NCI-H128 (cell line): ENCODE results near the gene FLRT2.

Source experiments
- DNase-seq: peaks from one replicate; lab custom pipeline; 2025; ENCODE audit not compliant: unreplicated experiment; lab: John Stamatoyannopoulos, UW

Gene FLRT2, protein sequence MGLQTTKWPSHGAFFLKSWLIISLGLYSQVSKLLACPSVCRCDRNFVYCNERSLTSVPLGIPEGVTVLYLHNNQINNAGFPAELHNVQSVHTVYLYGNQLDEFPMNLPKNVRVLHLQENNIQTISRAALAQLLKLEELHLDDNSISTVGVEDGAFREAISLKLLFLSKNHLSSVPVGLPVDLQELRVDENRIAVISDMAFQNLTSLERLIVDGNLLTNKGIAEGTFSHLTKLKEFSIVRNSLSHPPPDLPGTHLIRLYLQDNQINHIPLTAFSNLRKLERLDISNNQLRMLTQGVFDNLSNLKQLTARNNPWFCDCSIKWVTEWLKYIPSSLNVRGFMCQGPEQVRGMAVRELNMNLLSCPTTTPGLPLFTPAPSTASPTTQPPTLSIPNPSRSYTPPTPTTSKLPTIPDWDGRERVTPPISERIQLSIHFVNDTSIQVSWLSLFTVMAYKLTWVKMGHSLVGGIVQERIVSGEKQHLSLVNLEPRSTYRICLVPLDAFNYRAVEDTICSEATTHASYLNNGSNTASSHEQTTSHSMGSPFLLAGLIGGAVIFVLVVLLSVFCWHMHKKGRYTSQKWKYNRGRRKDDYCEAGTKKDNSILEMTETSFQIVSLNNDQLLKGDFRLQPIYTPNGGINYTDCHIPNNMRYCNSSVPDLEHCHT

DNA sequence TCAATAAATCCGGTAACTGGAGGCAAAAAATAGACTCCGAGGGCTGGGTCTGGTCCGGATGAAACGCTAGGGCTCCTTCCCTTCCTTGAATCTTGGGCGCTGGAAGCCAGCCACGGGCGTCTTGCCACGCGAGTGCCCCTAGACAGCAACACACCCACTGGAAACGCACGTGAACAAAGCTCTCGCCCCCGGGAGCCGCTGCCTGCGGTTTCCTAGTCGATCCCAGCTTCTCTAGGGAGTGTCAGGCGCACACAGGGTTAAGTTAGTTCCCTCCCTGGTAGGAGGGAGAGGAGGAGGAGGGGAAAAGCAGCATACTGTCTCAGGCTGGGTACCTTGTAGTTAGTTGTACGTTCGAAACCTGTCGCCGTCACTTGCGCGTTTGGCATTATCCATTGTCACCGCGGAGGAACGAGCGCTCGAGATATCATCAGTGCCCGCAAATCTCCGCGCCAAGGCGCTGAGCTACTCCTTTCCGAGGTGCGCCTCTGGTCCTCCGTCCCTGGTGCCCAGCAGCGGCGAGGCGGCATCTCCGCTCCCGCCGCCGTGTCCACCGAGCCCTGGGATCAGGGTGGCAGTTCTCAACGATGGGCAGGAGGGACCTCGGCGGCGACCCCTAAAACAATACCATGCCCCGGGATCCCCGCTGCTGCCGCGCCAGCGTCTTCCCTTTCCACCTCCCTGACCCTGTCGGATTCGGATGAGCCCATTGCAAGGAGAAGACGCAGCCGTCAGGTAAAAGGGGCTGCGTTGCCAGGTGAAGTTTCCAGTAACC, at the start of gene FLRT2:
Gene FLRT2 (plus strand): TSS at position 342 of the 772 bp plus-strand sequence. CDS start 91,371 bp downstream, outside the sequence.
- no peak for DNase-seq

DNA sequence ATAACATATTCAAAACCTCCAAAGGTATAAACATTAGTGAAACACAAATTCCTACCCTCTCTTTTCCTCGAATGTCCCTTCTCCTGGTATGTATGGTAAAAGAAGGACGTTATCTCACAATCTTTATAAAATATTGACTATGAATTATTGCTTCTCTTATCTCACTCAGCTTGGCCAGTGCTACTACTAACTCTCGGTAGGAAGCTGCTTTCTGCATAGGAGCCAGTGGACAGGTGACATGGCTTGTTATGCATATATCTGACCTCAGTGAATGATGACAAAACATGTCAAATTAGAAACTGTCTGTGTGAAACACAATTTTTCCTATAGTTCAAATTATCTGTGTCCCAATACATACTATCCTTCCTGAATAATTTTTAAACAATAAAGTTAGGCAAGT, 48.5 kb upstream of the FLRT2 start:
- no peak for DNase-seq

DNA sequence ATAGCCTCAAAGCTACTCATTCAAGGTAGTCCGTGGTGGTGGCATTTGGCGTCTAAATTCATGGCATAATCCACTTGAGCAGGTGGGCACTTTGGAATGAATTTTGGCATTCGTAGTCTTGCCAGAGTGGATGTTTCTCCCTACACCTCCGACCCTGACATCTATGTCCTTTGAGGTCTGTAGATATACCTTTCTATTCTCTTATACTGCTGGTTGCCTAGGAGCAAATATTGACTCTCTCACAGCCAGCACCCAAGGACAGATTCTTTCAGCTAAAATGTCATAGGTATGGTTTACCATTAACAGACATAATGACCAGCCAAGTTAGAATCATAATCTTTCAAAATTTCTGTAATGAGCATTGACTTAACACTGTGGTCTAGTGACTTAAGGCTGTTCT, 47.4 kb upstream of the FLRT2 start:
- DNase-seq: no peak

DNA sequence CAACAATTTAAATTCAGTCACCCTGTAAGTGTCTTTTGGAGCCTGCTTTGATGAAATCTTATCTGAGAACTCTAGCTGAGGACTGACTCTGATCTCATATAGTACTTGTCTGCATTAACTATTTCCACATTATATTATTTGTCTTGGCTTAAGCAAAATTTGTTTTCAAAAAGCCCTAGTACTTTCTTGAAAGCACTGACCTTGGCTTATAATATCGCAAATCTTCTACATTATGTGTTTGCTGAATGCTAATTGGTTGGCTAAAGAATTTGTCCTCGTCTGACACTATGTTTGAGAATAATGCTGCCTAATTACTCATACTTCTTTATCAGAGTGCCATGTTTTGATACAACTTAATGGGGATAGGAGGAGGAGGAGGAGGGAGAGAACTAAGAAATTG, 46.9 kb upstream of the FLRT2 start:
- DNase-seq: no peak

DNA sequence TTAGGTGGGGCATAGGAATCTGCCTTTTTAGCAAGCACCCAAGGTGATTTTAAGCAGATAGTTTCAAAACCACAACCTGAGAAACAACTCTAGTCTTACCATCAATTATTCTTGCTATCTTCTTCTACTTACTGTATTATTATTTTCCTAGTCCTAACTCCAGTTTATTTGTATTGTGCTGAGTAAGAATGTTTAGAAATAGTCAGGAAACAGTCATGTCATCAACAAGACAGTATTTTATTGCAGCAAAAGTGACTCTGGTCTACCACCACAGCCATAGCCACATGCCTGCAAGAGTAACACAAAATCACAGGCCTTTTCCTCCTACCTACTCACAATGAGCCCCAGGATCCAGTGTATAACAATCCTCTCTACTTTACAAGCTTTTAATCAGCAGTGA, 46.3 kb upstream of the FLRT2 start:
- DNase-seq: no peak

DNA sequence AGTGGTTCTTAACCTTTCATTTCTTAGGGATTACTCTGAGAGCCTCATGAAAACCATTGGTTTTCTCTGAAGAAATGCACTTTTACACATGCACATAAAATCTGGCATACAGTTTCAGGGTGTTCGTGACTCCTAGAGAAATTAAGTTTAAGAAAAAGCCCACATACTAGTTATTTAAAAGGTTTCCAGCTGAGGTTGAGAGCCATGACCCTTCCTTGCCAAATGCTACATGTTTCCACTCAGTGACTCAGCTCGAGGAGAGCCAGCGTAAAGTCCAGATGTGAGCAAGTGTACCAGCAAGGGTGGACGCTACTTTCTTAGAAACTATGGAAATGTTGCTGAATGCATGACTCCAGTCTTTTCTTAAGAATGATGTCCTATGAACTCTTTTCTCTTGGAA, 42.7 kb upstream of the FLRT2 start:
- no peak for DNase-seq

DNA sequence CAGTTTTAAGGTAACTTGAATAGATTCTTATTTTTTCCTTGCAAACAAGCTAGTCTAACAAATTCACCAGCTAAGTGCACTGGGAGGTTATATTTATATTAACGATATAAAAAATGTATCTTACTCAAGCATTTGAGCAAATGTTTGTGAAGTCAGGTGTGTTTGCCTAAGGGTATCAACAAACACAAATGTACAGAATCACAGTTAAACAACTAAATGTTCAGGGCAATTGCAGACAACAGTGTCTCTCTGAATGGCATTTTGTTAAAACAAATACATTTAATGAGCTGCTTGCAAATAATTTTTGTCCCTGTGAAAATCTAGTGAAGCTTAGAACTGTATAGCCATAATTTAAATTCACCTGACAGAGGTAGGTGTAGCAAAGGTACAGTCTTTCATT, 28.2 kb upstream of the FLRT2 start:
- DNase-seq: no peak

DNA sequence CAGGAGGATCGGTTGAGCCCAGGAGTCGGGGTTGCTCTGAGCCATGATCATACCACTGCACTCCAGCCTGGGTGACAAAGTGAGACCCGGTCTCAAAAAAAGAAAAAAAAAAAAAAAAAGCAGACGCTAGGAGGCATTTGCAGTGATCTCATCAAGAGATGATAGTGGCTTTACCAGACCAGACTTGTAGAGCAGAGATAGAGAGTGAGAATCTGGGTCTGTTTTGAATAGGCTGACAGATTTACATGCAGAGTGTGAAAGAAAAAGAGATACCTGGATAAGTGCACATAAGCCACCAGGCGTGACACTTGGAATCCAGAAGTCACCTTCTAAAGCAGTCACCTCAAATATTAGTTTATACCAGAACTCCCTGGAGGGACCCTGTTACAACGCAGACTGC, 21.1 kb upstream of the FLRT2 start:
- no peak for DNase-seq

DNA sequence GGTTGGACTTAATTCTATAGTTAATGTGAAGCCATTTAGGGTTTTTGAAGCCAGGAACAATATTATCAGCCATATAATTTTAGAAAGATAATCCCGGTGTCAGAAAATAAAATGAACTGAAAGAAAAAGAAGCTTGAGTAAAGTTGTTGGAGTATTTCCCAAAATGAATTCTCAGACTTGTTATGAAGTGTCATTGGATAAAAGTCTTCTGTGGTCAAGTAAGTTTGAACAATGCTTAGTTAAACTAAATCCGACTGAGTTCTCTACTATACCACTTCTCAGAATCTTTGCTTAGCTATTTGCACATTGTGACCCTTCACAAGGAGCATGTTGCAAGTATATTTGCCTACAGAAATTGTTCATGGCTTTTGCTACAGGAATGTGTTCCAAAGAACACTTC, 17.5 kb upstream of the FLRT2 start:
- no peak for DNase-seq

DNA sequence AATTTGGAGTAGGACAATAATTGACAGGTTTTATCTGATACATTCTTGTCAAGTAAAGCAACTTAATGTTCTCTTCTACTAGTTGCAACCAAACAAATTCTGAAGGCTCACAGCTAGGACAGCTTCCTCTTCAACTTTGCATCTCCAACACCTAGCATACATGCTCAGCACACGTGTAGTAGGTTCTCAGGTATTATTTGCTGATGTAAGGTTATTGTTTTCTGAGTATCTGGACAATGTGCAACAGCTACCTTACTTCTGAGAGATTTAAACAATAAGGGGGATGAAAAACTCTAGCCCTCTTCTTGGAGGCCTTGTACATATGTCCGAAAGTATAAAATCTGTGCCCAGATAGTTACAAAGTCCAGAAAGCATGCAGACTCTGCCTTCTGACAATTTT, 15.5 kb upstream of the FLRT2 start:
- DNase-seq: no peak

DNA sequence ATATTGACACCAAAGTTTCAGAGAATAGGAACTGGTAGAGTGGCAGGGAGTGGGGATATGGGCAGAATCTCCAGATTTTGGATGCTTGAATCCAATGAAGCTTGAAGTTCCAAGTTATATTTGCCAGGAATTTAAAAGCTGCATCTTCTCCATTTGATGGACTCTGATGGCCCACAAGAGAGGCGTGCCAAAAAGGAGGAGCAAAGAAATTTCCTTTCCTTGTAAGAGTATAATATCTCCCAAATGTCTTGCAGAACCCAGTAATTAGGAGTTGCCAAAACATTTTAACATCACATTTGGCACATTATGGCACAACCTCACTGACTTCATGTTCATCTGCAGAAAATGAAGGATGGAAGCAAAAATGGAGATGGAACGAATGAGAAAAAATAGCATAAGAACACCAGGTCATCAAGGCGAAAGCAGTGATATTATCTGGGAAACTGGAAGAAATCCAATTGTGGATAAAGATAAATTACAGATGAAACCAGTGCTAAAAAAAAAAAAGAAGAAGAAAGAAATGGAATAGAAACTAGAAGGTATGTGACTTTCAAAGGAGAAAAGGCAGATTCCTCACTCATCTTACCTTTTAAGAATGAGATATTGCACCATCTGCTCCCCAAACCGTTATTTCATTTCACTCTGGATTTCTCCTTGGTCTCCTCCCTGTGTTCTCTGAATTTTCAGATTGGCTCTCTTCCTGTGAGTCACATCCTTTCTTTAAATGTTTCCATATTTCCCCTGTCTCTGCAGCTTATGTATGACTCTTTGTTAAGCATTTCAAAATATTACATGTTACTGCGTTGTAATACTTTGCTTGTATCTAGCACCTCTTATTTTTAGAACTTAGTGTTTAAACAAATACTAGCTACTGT, 13.5 kb upstream of the FLRT2 start:
- DNase-seq: no peak

DNA sequence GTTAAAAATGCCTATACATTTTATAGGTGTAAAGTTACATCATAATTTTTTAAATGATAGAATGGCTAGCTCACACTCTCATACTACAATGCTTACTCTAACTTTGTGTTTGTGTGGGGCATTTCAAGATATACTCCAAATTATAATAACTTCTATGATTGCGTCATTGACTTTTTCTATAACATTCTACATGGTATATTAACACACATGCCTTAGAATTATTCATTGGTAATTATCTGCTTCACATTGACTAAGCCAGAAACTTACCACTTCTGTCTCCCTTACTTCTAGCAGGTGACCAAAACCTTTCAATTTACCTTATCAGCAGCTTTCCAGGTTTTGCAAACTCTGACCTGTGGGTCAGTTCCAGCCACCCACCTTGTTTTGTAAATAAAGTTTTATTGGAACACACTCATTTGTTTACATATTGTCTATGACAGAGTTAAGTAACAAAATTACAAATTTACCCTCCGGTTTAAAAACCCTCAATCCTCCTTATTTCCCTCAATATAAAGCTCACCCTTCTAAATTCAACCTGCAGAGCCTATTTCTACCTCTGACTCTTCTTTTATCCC, 12.7 kb upstream of the FLRT2 start:
- DNase-seq: no peak

DNA sequence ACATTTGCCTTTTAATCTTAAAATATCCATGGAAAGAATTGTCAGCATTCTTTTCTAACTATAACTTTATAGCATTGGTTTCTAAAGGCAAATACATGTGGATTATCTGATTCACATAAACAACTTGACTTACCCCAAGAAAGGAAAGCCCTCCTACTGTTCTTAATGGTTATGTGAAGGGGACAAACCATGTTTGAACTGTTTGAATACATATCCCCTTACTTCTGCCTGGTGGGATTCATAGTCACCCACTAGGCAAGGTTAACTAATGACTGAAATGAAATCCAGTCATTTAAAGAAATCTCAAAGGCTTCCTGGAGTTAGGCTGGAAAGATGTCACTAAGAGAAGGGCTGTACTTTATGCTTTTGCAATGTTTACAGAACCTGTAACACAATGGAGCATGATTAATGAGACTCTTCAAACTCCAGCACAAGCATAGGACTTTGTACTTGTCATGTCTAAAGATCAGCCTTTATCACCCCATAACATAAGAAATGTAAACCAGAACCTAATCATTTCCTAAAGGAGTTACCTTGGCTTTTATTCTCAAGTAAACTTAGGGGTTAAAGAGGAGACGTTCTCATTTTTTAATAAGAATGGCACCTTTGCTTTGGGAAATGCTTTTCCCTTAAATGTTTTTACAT, 10.2 kb upstream of the FLRT2 start:
- DNase-seq: peak; percentile 8

DNA sequence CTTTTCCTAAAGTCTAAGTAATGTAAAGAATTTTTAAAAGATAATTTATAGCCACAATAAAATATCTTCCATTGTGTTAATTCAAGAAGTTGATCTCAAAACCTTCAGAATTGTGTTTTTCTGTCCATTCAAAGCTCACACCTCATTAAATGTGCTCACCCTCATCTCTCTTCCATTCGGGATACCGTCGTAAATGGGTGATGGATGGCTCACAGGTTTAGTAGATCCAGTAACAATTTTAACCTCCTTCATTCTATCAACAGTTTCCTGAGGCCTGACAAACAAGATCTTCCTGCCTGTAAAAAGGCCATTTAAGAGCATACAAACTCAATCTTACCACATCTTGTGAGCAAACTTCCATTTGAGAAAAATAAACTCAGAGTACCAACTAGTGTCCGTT, 9.4 kb upstream of the FLRT2 start:
- no peak for DNase-seq

DNA sequence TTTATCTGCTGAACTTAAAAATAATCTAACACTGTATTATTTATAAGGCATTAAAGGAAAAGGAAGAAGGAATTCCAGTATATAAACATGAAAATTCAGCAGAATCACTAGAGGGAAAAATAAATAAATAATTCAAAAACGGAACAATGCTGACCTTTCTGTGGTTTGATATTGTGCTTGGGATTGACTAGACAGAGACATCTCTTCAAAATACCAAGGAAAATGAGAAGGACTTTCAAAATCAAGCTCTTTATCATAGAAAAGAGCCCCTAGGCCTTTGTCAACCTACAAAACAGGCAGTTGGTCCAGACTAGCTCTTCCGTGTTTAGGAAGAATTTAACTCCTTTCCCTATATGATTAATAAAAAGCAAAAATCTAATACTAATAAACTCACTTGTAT, 6.3 kb upstream of the FLRT2 start:
- no peak for DNase-seq

DNA sequence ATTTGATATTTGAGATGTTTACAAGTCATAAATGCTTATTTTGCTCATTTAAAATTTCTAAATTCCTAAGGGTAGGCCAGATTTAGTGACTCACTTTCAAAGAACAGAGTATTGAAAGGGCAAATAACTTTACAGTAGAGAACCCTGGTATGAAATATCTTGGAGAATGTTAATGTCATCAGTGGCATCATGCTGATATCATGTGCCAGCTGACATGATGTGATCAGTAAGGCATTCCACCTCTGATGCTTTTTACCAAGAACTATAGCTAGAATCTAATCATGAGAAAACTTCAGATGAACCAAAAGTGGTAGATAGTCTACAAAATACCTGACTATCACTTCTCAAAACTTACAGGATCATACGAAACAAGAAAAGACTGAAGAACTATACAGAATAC, 2.9 kb upstream of the FLRT2 start:
- no peak for DNase-seq

DNA sequence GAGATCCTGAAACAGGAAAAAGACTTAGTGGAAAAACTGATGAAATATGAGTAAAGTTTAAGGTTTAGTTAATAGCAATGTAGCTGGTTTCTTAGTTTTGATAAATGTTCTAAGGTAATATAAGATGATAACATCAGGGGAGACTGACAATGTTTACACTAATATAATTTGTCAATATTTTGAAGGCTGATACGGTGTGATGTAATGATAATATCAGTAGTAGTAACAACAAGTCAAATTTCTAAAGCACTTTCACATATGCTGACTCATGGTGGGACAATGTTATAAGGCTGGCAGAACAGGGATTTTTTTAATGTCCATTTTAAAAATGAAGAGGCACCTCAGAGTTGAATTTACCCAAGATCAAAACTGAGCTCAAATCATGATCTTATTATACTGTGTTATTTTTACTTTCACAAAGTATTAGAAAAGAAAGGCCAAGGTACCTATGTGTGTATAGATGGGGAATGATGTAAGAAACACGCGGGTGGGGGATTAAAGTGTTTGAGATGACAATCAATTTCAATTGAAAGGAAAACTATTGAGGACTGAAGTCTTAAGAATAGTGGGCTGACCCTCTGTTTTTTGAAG, 2.4 kb upstream of the FLRT2 start:
- DNase-seq: no peak

DNA sequence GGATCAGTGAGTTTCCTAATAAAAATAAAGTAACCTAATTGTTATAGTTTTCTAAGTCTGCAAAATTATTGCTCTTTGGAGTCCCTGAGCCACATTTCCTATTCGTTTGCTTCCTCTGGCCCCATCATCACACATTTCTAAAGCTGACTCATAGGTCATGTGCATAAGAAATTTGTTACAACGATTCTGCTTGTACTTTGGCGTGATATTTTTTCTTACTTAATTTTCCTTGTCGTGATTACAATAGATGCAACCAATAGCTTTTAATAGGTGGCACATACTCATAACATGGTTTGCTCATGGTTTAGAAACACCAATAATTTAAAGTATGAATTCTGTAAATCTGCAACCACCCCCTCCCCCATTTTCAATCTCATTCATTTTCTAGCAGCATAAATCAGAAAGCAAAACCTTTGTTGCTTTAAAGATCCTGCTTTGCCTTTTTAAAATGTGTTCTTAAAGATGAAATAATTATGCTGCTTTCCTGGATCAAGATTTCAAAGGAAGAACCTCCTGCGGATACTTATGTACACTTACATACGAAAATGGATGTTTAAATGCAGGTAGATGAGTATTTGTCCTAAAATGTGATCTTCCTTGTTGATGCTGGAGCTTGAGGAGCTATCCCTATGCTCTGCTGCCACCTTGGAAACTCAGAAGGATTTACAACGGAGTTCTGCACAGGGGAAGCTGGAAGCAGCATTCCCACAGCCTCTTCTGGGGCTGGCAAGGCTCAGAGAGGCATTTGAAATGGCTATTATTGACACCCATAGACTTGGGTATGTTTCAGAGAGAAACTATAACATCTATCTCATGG, 1.7 kb upstream of the FLRT2 start:
- DNase-seq: no peak
